G401 (cell line): ENCODE data around the gene DTL. TPM values are rescaled to one million over a fixed set of nuclear protein-coding genes. Genes with fewer than 3 reads are reported as not detected.
"Not testable (repeated sequence)": the region's sequence is repeated elsewhere in the genome, so short reads cannot be mapped to it uniquely, and the experiment has no call there.

ENCODE experiments used
- DNase-seq: peaks from one replicate; pipeline ENCODE4 v3.0.0-alpha.2; 2015; ENCODE audit warnings: low spot score
- in situ Hi-C: cut with HindIII; loops from 2 replicates; pipeline ENCODE4 v1.10.0; 2016; ENCODE audit warnings: low sequenced_read_pairs, mixed read lengths
- total RNA-seq: library from RNA; depleted of rRNA; stranded (reverse); fragments of >200 nt; shearing (Covaris generic); gene quantifications from 2 replicates; pipeline ENCODE4 v1.2.3, GENCODE V29; 2014; rRNA removed

DTL gene
- total RNA-seq: 29.9 and 38.1 TPM in 2 replicates

GRCh38 chr1:212035123-212035834 is at the start of gene DTL, which contains the start of gene INTS7:
Gene DTL (plus strand): TSS chr1:212035748. CDS start chr1:212035891, 143 bp downstream.
Gene INTS7 (minus strand): TSS chr1:212035557. CDS start chr1:212035437, 120 bp downstream.
- in situ Hi-C loops: no loop called here
- peak; percentile 99 for DNase-seq

DNA sequence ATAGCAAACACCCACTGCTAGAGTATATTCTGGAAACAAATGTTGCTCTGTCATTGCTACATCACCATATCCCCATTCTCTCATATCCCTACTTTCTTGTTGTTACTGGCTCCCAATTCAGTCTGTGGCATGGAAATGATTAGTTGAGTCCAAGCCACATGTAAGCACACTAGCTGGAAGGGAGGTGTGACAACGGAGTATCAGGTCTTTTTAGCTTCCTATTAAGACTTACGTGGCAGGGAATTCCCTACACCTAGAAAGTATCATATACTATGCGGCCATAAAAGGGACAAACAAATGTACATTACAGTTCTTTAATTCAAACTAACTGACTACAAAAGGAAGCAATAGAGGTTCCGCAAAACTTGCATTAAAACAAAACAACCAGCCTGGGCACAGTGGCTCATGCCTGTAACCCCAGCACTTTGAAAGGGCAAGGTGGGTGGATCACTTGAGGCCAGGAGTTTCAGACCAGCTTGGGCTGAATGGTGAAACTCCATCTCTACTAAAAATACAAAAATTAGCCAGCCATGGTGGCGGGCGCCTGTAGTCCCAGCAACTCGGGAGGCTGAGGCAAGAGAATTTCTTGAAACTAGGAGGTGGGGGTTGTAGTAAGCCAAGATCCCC is 48.8 kb upstream of the DTL start:
- DNase-seq: no peak
- in situ Hi-C loops: no loop called here

GRCh38 chr1:211991695-211992094 is 43.9 kb upstream of the DTL start:
- in situ Hi-C loops: no loop called here

GRCh38 chr1:211997426-211997825 is 38.1 kb upstream of the DTL start:
- in situ Hi-C loops, DNase-seq: not testable (repeated sequence)

More at GRCh38 chr1:211991695-211992094, 43.9 kb upstream of the DTL start:
- DNase-seq: no peak

GRCh38 chr1:212002536-212002935 is 33.0 kb upstream of the DTL start:
- DNase-seq: no peak
- in situ Hi-C loops: no loop called here

DNA sequence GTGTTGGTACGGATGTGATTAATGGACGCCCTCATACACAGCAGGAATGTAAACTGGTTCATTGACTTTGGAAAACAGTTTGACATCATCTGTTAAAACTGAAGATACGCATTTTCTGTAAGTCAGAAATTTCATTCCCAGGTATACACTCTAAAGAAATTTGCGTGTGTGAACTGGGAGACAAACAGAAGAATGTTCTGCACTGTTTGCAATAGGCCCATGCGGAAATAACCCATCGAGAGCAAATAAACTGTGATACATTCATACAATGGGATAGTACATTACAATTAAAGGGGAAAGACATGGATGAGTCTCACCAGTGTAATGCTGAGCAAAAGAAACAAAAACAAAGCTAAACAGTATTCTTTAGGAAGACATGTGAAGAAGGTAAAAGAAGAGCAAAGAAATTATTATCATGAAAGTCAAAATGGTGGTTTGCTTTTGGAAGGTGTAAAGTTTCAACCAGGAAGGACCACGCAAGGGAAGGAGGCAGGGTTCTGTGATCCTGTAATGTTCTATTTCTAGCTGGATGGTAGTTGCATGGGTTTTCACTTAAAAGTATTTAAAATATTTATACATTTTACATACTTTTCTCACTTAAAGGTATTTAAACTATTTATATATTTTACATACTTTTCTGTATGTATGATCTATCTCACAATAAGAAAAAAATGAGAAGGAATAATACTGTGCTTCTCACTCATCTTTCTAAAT is 30.5 kb upstream of the DTL start:
- no peak for DNase-seq
- in situ Hi-C loops: no loop called here

- in situ Hi-C loops: no loop called here
- no peak for DNase-seq
These were observed 28.4 kb upstream of the DTL start for GRCh38 chr1:212007178-212007577.

DNA sequence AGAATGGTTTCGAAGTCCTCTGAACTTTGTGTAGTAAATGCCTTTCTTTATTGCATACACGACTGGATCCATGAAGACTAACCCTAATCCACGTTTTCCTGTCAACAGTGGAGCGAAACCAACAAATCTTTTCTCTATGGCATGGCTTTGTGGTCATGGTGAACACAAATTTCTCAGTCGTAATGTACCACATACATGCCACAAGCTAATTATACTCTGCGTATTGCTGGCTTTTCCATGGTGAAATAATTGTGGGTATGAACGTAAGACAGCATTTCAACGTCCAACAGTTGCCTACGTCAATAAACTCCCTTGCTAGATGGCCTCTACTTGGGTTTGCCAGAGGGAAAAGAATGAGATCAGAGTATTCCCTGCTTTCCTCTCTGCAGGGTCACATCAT is 27.7 kb upstream of the DTL start:
- in situ Hi-C loops: no loop called here
- no peak for DNase-seq

DNA sequence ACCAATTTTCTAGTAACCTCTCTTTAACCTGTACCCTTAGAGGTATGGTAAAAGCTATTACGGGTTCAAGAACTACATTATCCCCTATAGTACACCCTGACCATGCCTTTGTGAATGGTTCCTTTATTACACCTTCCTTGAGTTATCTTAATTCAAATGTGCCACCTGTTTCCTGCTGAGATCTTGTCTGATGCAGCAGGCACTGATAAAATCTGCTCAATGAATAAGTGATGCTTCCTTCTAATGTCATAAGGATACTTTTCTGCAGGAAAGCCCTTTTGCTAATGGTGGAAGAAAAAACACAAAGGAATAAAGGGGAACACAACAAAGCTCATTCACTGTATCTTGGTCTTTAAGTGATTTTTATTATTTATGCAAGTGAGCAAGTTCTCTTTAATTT is 26.0 kb upstream of the DTL start:
- in situ Hi-C loops: no loop called here

GRCh38 chr1:212010004-212010403 is 25.5 kb upstream of the DTL start:
- DNase-seq: no peak

More for the DNA sequence above, 26.0 kb upstream of the DTL start:
- no peak for DNase-seq

GRCh38 chr1:212012034-212012740 is 23.4 kb upstream of the DTL start:
- in situ Hi-C loops: no loop called here
- DNase-seq: peak; percentile 59

More at GRCh38 chr1:212010004-212010403, 25.5 kb upstream of the DTL start:
- in situ Hi-C loops: no loop called here

GRCh38 chr1:212013672-212014071 is 21.9 kb upstream of the DTL start:
- in situ Hi-C loops: no loop called here
- no peak for DNase-seq

- in situ Hi-C loops: no loop called here
These were observed 14.6 kb upstream of the DTL start for GRCh38 chr1:212020975-212021374.

GRCh38 chr1:212021563-212021962 is 14.0 kb upstream of the DTL start:
- in situ Hi-C loops: no loop called here

More at GRCh38 chr1:212020975-212021374, 14.6 kb upstream of the DTL start:
- no peak for DNase-seq

DNA sequence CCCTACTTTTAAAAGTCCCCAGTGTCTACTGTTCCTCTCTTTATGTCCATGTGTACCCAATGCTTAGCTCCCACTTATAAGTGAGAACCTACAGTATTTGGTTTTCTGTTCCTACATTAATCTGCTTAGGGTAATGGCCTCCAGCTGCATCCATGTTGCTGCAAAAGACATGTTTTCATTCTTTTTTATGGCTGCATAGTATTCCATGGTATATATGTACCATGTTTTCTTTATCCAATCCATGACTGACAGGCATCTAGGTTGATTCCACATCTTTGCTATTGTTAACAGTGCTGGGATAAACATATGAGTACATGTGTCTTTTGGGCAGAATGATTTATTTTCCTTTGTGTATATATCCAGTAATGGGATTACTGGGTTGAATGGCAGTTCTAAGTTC is 12.6 kb upstream of the DTL start:
- DNase-seq, in situ Hi-C loops: not testable (repeated sequence)

More at GRCh38 chr1:212021563-212021962, 14.0 kb upstream of the DTL start:
- no peak for DNase-seq

- no peak for DNase-seq
- in situ Hi-C loops: no loop called here
These were observed 10.9 kb upstream of the DTL start for GRCh38 chr1:212024469-212025149.

- DNase-seq, in situ Hi-C loops: not testable (repeated sequence)
These were observed 7.8 kb upstream of the DTL start for GRCh38 chr1:212027727-212028126.

- no peak for DNase-seq
- in situ Hi-C loops: no loop called here
These were observed 4.5 kb upstream of the DTL start for GRCh38 chr1:212030936-212031528.
